ENCODE measurements around the gene OR2B2. TPM values are rescaled to one million over a fixed set of nuclear protein-coding genes. Genes with fewer than 3 reads are reported as not detected.
A peak's percentile ranks its signal among the peaks of the same experiment; 100 is the strongest.

Gene OR2B2
- total and polyA plus RNA-seq, 4 donors = not detected

- peaks cover 3 to 38% (median 18%) of the 10 kb centered on the region in 4 donors for H3K4me1 ChIP-seq (ENCODE audit: control insufficient read depth in 4 of 4, insufficient read depth in 4 of 4, low read length in 3 of 4)
- H3K36me3 ChIP-seq (ENCODE audit: control insufficient read depth in 4 of 4, insufficient read depth in 3 of 4, low read depth in 1 of 4, low read length in 3 of 4) = no peaks in the 10 kb centered on the region
- peak; percentile 62 for DNase-seq (ENCODE audit: low spot score)
- TF ChIP-seq RAD21 (IDR thresholded peaks at IDR 0.05) (peak; percentile 97), MAX (IDR thresholded peaks at IDR 0.05) (no peak), ATF3 (IDR thresholded peaks at IDR 0.05) (no peak), TAF1 (conservative IDR thresholded peaks at IDR 0.05) (no peak), FOXA2 (IDR thresholded peaks at IDR 0.05) (no peak), GABPA (IDR thresholded peaks at IDR 0.05 in 1 of 2, conservative IDR thresholded peaks at IDR 0.05 in 1 of 2) (peak; percentile 74 to 87), FOXA1 (IDR thresholded peaks at IDR 0.05) (no peak), YY1 (IDR thresholded peaks at IDR 0.05) (peak; percentile 58), REST (IDR thresholded peaks at IDR 0.05) (no peak), NR2F2 (IDR thresholded peaks at IDR 0.05) (no peak), ZBTB33 (IDR thresholded peaks at IDR 0.05) (no peak), EGR1 (IDR thresholded peaks at IDR 0.05; ENCODE audit: low read depth in 2 of 2) (no peak), HNF4A (conservative IDR thresholded peaks at IDR 0.05) (no peak), CTCF (IDR thresholded peaks at IDR 0.05; ENCODE audit: low read depth, low read length, missing input control) (peak; percentile 84), HNF4G (IDR thresholded peaks at IDR 0.05) (no peak), SP1 (IDR thresholded peaks at IDR 0.05) (peak; percentile 9), RXRA (IDR thresholded peaks at IDR 0.05) (peak; percentile 12 to 44), JUND (IDR thresholded peaks at IDR 0.05) (peak; percentile 6 to 19)
- H3K4me3 ChIP-seq (ENCODE audit: low read depth in 1 of 3, low read length in 3 of 3) = peak overlapping the region; percentile 60 to 91 (median 89)
- H3K9me3 ChIP-seq (ENCODE audit: control insufficient read depth in 4 of 4, low read length in 3 of 4) = peaks cover 0 to 8% (median 0%) of the 10 kb centered on the region in 4 donors
- H3K27me3 ChIP-seq (ENCODE audit: control insufficient read depth in 4 of 4, insufficient read depth in 4 of 4, low read length in 3 of 4) = no peaks in the 10 kb centered on the region
- peak overlapping the region; percentile 77 to 88 for H3K27ac ChIP-seq (ENCODE audit: low read depth in 1 of 2, low read length in 2 of 2)
- WGBS = under 1% methylated on average over 28 of the region's 28 CpGs
- H3K9ac ChIP-seq (ENCODE audit: low read depth in 1 of 2, low read length in 2 of 2) = peak overlapping the region; percentile 31 to 96
Observed at GRCh38 chr6:27894839-27895762, 17.1 kb downstream of the OR2B2 start.
